ENCODE results near the gene LCA5L.
"Not testable (repeated sequence)": the region's sequence is repeated elsewhere in the genome, so short reads cannot be mapped to it uniquely, and the experiment has no call there.

The LCA5L gene

DNA sequence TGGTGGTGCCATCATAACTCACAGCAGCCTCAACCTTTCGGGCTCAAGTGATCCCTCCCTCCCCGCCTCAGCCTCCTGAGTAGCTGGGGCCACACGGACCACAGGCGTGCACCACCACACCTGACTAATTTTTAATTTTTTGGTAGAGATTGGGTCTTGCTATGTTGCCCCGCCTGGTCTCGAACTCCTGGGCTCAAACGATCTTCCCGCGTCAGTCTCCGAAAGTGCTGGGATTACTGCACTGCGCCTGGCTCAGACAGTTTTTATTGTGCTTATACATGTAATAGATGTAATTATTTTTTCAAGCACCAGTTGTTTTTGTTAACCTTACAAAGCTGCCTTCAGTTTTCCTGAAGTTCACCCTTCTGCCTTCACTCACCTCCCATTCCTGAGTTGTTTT lies 58.7 kb downstream of the LCA5L start:
- no peak for DNase-seq

DNA sequence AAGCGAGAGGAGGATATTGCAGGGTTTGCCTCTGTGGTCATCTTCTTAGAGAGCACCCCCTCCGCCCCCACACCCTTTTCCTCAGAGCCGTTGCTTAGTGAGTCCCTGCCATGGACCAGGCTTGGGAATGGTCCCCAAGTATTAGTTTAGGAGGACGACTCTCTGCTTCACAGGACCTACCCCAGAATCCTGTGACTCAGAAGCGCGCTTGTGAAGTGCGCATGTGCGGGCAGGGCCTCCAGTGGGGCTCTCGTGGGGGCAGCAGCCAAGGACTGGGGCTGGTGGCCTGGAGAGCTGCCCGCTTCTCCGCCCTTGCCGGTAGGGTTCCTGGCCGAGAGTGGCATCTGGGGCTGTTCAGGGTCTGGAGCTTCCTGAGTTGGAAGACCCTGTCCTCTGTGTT lies 59.4 kb downstream of the LCA5L start:
- DNase-seq: no peak

GRCh38 chr21:39385299-39386145 lies 60.1 kb downstream of the LCA5L start:
- DNase-seq: peak; percentile 34

- no peak for DNase-seq
Measured at GRCh38 chr21:39384674-39385298, 60.8 kb downstream of the LCA5L start.

DNA sequence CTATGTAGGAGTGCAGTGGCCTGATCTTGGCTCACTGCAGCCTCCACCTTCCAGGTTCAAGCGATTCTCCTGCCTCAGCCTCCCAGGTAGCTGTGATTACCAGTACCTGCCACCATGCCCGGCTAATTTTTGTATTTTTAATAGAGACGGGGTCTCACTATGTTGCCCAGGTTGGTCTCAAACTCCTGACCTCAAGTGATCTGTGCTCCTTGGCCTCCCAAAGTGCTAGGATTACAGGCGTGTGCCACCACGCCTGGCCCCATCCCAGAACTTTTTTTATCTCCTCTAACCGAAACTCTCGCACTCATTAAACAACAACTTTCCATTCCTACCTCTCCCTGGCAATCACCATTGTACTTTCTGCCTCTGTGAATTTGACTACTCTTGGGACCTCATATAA lies 63.5 kb downstream of the LCA5L start:
- not testable (repeated sequence) for DNase-seq

GRCh38 chr21:39381009-39381408 lies 64.6 kb downstream of the LCA5L start:
- no peak for DNase-seq

GRCh38 chr21:39379986-39380891 lies 65.3 kb downstream of the LCA5L start:
- peak; percentile 92 for DNase-seq

GRCh38 chr21:39377444-39378050 lies 68.0 kb downstream of the LCA5L start:
- DNase-seq: no peak

DNA sequence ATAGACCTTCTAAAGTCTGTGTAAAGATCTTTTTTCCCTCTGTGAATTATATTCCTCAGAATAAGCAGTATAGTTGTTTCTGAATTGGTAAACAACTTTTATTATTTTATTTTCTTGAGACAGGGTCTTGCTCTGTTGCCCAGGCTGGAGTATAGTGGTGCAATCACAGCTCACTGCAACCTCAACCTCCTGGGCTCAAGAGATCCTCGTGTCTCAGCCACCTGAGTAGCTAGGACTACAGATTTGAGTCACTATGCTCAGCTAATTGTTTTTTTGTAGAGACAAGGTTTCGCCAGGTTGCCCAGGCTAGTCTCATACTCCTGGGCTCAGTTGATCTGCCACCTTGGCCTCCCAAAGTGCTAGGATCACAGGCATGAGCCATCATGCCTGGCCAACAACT lies 70.1 kb downstream of the LCA5L start:
- DNase-seq: no peak

DNA sequence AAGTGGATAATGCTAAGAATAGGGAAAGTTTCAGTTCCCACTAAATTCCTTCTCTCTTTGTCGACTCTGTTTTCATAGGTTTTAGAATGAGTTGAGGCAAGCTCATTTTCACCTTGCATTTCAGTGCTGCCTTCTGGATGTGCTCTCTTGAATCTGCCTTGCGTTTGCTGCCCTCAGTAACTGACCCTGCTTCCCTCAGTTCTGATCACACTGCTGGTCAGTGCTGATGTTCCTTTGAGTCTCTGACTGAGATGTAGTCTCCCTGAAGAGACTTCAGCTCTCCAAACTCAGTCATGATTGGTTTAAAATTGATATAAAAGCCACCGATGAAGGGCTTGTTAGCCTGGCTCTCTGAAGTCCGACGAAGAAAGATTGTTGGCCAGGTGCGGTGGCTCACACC lies 71.5 kb downstream of the LCA5L start:
- no peak for DNase-seq

DNA sequence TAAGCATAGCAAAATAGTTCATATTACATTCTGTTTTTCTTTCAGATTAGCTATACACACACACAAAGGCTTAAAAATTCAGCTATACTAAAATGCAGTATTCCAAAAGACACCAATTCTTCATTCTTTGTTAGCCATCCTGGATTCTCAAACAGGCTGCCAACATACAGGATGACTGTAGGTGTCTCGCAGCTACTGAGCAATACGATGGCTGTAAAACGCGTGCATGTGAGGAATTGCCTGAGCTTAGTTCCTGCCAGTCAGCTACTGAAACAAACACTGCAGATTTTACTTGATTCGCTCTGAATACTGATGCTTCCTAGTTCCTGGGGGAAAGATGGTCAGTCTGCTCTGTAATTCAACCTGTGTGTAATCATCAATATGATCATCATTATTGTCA lies 71.9 kb downstream of the LCA5L start:
- no peak for DNase-seq

DNA sequence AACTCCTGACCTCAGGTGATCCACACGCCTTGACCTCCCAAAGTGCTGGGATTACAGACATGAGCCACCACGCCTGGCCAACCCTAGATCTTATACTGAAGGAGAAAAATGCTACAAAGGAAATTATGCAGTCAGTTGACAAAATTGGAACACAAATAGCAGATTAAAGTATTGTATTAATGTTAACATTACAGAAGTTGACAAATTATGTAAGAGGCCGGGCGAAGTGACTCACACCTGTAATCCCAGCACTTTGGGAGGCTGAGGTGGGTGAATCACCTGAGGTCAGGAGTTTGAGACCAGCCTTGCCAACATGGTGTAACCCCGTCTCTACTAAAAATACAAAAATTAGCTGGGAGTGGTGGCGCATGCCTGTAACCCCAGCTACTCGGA lies 75.7 kb downstream of the LCA5L start:
- not testable (repeated sequence) for DNase-seq

- DNase-seq: no peak
Measured at GRCh38 chr21:39367783-39368182, 77.8 kb downstream of the LCA5L start.

DNA sequence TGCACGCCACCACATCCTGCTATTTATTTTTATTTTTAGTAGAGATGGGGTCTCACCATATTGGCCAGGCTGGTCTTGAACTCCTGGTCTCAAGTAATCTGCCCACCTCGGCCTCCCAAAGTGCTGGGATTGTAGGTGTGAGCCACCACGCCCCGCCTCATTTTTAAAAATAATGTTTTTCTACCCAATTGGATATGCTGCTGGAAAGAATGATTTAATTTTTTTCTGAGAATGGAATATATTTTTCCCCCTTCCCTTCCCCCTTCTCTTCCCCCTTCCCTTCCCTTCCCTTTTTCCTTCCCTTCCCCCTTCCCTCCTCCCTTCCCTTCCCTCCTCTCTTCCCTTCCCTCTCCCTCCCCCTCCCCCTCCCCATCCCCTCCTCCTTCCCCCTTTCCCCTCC lies 79.0 kb downstream of the LCA5L start:
- no peak for DNase-seq

GRCh38 chr21:39364949-39365348 lies 80.6 kb downstream of the LCA5L start:
- DNase-seq: no peak

DNA sequence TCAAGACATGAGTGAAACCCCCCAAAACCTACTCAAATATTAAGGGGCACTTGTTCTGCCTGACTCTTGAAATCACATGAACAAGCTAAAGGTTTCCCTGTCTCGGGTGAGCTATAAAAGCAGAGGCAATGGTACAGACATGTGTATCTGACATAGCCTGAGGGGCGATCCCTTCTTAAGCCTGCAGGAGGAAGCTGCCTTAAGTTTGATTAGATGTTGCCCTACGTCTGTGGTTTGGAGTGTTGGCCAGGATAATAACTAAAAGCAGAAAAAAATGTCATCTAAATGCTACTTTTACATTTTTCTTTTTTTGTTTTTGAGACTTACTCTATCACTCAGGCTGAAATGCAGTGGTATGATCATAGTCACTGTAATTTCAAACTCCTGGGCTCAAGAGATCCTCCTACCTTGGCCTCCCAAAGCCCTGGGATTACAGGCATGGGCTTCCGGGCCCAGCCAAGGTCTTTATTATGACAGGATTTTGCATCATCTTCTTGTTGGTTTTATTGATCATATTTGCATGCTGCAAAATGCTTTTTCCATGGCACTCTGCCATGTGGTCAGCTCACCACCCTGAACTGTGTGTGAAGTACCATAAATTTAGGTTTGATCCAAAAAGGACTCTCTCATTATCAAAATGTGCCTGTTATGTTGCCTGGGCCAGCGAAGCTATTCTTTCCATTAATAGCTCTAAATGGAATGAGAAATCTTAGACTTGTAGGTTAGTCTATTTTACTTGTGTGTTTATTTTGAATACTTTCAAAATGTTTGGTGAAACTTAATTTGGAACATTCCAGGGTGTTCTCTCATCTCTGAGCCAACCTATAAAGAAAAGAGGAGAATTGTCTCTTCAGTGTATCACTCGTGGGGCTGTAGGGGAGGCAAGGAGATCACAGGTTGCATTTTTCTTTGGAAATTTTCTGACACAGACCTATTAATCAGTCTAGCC lies 81.7 kb downstream of the LCA5L start:
- DNase-seq: no peak

GRCh38 chr21:39362733-39363132 lies 82.8 kb downstream of the LCA5L start:
- no peak for DNase-seq

GRCh38 chr21:39359382-39359781 lies 86.2 kb downstream of the LCA5L start:
- no peak for DNase-seq

Measured in activated gamma-delta T cell (primary cell).